ENCODE measurements around the gene TFG. TPM values are rescaled to one million over a fixed set of nuclear protein-coding genes. Genes with fewer than 3 reads are reported as not detected.

Gene TFG
- total and polyA plus RNA-seq, 9 of the 15 experiments (the other 6 are each of a cell fraction or from before 2014, with no cell fraction given) = 31.8 to 143 (median 57.8) TPM

DNA sequence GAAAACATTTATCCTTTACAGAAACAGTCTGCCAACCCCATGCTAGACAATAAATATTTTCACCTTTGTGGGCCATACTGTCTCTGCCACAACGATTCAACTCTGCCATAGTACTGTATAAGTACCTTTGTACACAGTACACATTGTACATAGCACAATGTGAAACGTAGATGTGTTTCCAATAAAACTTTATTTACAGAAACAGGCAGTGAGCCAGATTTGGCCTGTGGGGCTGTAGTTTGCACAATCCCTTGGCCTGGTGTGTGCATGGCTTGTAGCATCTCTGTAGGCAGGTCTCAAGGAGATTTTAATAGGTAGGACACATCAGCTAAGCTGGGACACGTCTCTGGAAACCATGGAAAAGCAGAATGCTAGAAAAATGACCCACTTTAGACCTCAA is 74.3 kb downstream of the TFG start:
- H3K4me3 ChIP-seq = no peak overlapping the region
- H3K9me1 ChIP-seq (ENCODE audit: control insufficient read depth, insufficient read depth, low read length) = no peaks in the 10 kb centered on the region
- H4K20me1 ChIP-seq (replicated peaks; ENCODE audit: control insufficient read depth, insufficient read depth, low read length) = no peaks in the 10 kb centered on the region
- no peak overlapping the region for H3K4me2 ChIP-seq (ENCODE audit: insufficient read depth, low read length)
- intact Hi-C loops (cut with micrococcal nuclease) = no loop called here
- in situ Hi-C loops (cut with MboI) = no loop called here
- no peaks in the 10 kb centered on the region for H3K79me2 ChIP-seq (ENCODE audit: control insufficient read depth, insufficient read depth, low read length)
- no peak overlapping the region for H3K27ac ChIP-seq (ENCODE audit: extremely low read depth, low read depth, low read length)
- DNase-seq (ENCODE audit: extremely low read depth in 1 of 4, low spot score in 3 of 4) = no peak
- TF ChIP-seq, protein P1, sequence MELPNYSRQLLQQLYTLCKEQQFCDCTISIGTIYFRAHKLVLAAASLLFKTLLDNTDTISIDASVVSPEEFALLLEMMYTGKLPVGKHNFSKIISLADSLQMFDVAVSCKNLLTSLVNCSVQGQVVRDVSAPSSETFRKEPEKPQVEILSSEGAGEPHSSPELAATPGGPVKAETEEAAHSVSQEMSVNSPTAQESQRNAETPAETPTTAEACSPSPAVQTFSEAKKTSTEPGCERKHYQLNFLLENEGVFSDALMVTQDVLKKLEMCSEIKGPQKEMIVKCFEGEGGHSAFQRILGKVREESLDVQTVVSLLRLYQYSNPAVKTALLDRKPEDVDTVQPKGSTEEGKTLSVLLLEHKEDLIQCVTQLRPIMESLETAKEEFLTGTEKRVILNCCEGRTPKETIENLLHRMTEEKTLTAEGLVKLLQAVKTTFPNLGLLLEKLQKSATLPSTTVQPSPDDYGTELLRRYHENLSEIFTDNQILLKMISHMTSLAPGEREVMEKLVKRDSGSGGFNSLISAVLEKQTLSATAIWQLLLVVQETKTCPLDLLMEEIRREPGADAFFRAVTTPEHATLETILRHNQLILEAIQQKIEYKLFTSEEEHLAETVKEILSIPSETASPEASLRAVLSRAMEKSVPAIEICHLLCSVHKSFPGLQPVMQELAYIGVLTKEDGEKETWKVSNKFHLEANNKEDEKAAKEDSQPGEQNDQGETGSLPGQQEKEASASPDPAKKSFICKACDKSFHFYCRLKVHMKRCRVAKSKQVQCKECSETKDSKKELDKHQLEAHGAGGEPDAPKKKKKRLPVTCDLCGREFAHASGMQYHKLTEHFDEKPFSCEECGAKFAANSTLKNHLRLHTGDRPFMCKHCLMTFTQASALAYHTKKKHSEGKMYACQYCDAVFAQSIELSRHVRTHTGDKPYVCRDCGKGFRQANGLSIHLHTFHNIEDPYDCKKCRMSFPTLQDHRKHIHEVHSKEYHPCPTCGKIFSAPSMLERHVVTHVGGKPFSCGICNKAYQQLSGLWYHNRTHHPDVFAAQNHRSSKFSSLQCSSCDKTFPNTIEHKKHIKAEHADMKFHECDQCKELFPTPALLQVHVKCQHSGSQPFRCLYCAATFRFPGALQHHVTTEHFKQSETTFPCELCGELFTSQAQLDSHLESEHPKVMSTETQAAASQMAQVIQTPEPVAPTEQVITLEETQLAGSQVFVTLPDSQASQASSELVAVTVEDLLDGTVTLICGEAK (IDR thresholded peaks at IDR 0.05) = peak; percentile 76
- TF ChIP-seq, protein P1 (CRISPR knock-in tag; IDR thresholded peaks at IDR 0.05) = no peak
- TF ChIP-seq RAD51 (IDR thresholded peaks at IDR 0.05; ENCODE audit: borderline replicate concordance, low read depth) = no peak
- POLR2A ChIA-PET = no interaction called here
- no peaks in the 10 kb centered on the region for H3K9me3 ChIP-seq (replicated peaks; ENCODE audit: control insufficient read depth, insufficient read depth, low read depth, low read length)
- no peak overlapping the region for H2AFZ ChIP-seq (ENCODE audit: low read depth, low read length)
- WGBS (ENCODE audit: insufficient coverage, low coverage, missing lambda C conversion rate) = 3% methylated on average over 3 of the region's 3 CpGs
- H3K4me1 ChIP-seq (replicated peaks in 1 of 2; ENCODE audit: control insufficient read depth in 2 of 2, insufficient read depth in 2 of 2, low read length in 2 of 2) = no peaks in the 10 kb centered on the region
- CTCF ChIA-PET (ENCODE audit: low intra/inter-chr PET ratio) = no interaction called here
- H3K27me3 ChIP-seq (ENCODE audit: control insufficient read depth in 2 of 2, insufficient read depth in 2 of 2, low read length in 2 of 2) = no peaks in the 10 kb centered on the region
- FAIRE-seq = no peak
- no peak for ATAC-seq
- no peaks in the 10 kb centered on the region for H3K36me3 ChIP-seq (ENCODE audit: control insufficient read depth, insufficient read depth, low read length)
- BruUV-seq (replicated peaks) = no TSS peak
- no peak overlapping the region for H3K9ac ChIP-seq (ENCODE audit: insufficient read depth in 1 of 2, low read depth in 2 of 2, low read length in 2 of 2)
